Endothelial cell (in vitro differentiated cells): ENCODE results near the gene SRSF11. TPM values are rescaled to one million over a fixed set of nuclear protein-coding genes. Genes with fewer than 3 reads are reported as not detected.

Experiments
- DNase-seq: peaks from one replicate; pipeline ENCODE4 v3.0.0; 2021; ENCODE audit warnings: low spot score
- H3K27ac Mint-ChIP-seq: one replicate; pipeline ENCODE4 v1.8.0; 2021; ENCODE audit warnings: mixed read lengths, inconsistent platforms; ENCODE audit not compliant: unreplicated experiment
- H3K27me3 Mint-ChIP-seq: one replicate; pipeline ENCODE4 v1.8.0; 2021; ENCODE audit warnings: mild to moderate bottlenecking, moderate library complexity, mixed read lengths, inconsistent platforms; ENCODE audit not compliant: unreplicated experiment
- H3K36me3 Mint-ChIP-seq: one replicate; pipeline ENCODE4 v1.8.0; 2021; ENCODE audit warnings: mild to moderate bottlenecking, low read depth, mixed read lengths, inconsistent platforms; ENCODE audit not compliant: unreplicated experiment
- H3K4me1 Mint-ChIP-seq: one replicate; pipeline ENCODE4 v1.8.0; 2021; ENCODE audit warnings: mild to moderate bottlenecking, mixed read lengths, inconsistent platforms; ENCODE audit not compliant: unreplicated experiment
- H3K4me3 Mint-ChIP-seq: one replicate; pipeline ENCODE4 v1.8.0; 2021; ENCODE audit warnings: mild to moderate bottlenecking, mixed read lengths, inconsistent platforms; ENCODE audit not compliant: unreplicated experiment
- H3K9me3 Mint-ChIP-seq: one replicate; pipeline ENCODE4 v1.8.0; 2021; ENCODE audit warnings: mixed read lengths, inconsistent platforms; ENCODE audit not compliant: unreplicated experiment
- CTCF ChIP-seq: fragments of 200-600 bp; sonication (generic); IDR thresholded peaks from one replicate; pipeline ENCODE4 v1.5.0; 2021; ENCODE audit warnings: antibody characterized with exemption; ENCODE audit not compliant: unreplicated experiment
- total RNA-seq: library from RNA; stranded (reverse); fragmentation: NEBNext Ultra II Directional; extraction: Animal tissue kit (Norgen Biotek cat#: 25700); gene quantifications from one replicate; pipeline ENCODE4 v1.2.1, GENCODE V29; 2021; ENCODE audit not compliant: unreplicated experiment

Gene SRSF11
- total RNA-seq, 1 donor from 2014 or later = 270 TPM

DNA sequence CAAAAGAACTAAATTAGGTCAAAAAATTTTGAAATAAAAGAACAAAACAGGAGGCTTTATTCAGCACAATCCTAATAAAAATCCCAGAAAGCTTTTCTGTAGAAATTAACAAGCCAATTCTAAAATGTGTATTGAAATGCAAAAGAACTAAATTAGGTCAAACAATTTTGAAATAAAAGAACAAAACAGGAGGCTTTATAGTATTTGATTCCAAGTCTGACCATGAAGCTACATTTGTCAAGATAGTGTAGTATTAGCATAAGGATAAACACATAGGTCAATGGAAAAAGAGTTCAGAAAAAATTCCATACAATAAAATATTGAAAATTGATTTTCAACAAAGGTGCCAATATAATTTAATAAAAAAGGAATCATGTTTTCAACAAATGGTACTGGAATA lies 26.6 kb upstream of the SRSF11 start:
- DNase-seq = no peak
- Mint-ChIP-seq H3K27ac (no peak overlapping the region), H3K4me3 (no peak overlapping the region), H3K36me3 (no peaks in the 10 kb centered on the region), H3K27me3 (no peaks in the 10 kb centered on the region), H3K9me3 (no peaks in the 10 kb centered on the region), H3K4me1 (no peaks in the 10 kb centered on the region)
- no peak for TF ChIP-seq CTCF

- Mint-ChIP-seq H3K36me3 (no peaks in the 10 kb centered on the region), H3K27me3 (no peaks in the 10 kb centered on the region)
These were observed 25.8 kb upstream of the SRSF11 start for GRCh38 chr1:70195342-70195741.

DNA sequence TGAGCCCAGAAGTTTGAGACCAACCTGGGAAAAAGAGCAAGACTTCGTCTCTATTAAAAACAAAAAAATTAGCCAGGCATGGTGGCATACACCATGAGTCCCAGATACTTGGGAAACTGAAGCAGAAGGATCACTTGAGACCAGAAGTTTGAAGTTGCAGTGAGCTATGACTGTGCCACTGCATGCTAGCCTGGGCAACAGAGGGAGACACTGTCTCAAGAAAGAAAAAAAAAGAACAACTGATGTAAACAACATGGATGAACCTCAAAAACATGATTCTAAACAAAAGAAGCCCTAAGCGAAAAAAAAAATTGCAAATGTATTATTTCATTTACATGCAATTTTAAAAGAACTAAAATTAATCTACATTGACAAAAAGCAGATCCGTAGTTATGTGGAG lies 24.8 kb upstream of the SRSF11 start:
- Mint-ChIP-seq H3K4me3 (no peak overlapping the region), H3K27ac (no peak overlapping the region), H3K9me3 (no peaks in the 10 kb centered on the region), H3K27me3 (peaks cover 1% of the 10 kb centered on the region), H3K36me3 (no peaks in the 10 kb centered on the region), H3K4me1 (no peaks in the 10 kb centered on the region)
- TF ChIP-seq CTCF = no peak
- no peak for DNase-seq

More at GRCh38 chr1:70195342-70195741, 25.8 kb upstream of the SRSF11 start:
- Mint-ChIP-seq H3K9me3 (no peaks in the 10 kb centered on the region), H3K4me3 (no peak overlapping the region), H3K4me1 (no peaks in the 10 kb centered on the region), H3K27ac (no peak overlapping the region)
- no peak for TF ChIP-seq CTCF
- no peak for DNase-seq

GRCh38 chr1:70200065-70200464 lies 21.1 kb upstream of the SRSF11 start:
- no peak for TF ChIP-seq CTCF
- Mint-ChIP-seq H3K9me3 (no peaks in the 10 kb centered on the region), H3K4me3 (no peak overlapping the region), H3K27ac (no peak overlapping the region), H3K27me3 (peaks cover 2% of the 10 kb centered on the region), H3K4me1 (peaks cover 18% of the 10 kb centered on the region), H3K36me3 (no peaks in the 10 kb centered on the region)
- DNase-seq = no peak

DNA sequence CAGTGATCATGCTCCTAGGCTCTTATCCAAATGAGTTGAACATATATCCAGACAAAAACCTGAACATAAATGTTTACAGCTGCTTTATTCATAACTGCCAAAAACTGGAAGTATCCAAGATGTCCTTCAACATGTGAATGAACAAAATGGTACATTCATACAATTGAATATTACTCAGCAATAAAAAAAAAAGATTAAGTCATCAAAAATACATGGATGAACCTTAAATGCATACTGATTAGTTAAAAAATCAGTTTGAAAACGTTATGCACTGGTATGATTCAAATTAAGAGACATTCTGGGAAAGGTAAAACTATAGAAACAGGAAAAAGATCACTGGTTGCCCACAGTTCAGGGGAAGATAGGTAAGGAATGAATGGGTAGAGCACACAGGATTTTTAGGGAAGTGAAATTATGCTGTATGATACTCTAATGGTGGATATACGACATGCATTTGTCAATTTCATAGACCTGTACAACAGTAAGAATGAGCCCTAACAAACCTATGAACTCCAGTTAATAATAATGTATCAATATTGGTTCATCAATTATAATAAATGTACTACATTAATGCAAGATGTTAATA lies 18.9 kb upstream of the SRSF11 start:
- no peak for DNase-seq
- Mint-ChIP-seq H3K9me3 (no peaks in the 10 kb centered on the region), H3K27me3 (peaks cover 5% of the 10 kb centered on the region), H3K4me3 (no peak overlapping the region), H3K4me1 (peaks cover 23% of the 10 kb centered on the region), H3K27ac (no peak overlapping the region), H3K36me3 (no peaks in the 10 kb centered on the region)
- TF ChIP-seq CTCF = no peak
